ENCODE results near the gene INO80.

The INO80 gene

DNA sequence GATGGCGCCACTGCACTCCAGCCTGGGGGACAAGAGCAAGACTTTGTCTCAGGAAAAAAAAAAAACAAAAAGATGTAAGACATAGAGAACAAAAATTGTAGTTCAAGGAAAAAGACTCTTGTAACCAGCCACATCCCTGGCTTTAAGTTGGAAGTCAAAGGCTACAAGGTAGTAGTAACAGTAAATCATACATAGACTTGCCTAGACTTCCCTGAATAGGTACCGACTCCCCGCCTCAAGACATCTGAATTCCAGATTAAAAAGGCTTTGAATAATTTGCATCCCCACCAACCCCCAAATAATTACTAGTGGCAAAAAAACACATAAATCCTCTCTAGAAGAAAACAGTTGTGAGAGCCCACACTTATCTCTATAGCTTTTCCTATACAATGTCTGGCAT is 55.6 kb downstream of the INO80 start:
- TF ChIP-seq, protein P1, sequence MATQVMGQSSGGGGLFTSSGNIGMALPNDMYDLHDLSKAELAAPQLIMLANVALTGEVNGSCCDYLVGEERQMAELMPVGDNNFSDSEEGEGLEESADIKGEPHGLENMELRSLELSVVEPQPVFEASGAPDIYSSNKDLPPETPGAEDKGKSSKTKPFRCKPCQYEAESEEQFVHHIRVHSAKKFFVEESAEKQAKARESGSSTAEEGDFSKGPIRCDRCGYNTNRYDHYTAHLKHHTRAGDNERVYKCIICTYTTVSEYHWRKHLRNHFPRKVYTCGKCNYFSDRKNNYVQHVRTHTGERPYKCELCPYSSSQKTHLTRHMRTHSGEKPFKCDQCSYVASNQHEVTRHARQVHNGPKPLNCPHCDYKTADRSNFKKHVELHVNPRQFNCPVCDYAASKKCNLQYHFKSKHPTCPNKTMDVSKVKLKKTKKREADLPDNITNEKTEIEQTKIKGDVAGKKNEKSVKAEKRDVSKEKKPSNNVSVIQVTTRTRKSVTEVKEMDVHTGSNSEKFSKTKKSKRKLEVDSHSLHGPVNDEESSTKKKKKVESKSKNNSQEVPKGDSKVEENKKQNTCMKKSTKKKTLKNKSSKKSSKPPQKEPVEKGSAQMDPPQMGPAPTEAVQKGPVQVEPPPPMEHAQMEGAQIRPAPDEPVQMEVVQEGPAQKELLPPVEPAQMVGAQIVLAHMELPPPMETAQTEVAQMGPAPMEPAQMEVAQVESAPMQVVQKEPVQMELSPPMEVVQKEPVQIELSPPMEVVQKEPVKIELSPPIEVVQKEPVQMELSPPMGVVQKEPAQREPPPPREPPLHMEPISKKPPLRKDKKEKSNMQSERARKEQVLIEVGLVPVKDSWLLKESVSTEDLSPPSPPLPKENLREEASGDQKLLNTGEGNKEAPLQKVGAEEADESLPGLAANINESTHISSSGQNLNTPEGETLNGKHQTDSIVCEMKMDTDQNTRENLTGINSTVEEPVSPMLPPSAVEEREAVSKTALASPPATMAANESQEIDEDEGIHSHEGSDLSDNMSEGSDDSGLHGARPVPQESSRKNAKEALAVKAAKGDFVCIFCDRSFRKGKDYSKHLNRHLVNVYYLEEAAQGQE (IDR thresholded peaks at IDR 0.05; ENCODE audit: insufficient read depth in 1 of 2, low read depth in 2 of 2, low read length in 2 of 2), result no peak
- TF ChIP-seq SIN3A (IDR thresholded peaks at IDR 0.05; ENCODE audit: borderline replicate concordance, insufficient read depth, low read length) (no peak), TAF1 (IDR thresholded peaks at IDR 0.05; ENCODE audit: borderline replicate concordance, insufficient read depth, low read length) (no peak), POLR2AphosphoS5 (IDR thresholded peaks at IDR 0.05; ENCODE audit: low read depth, low read length) (no peak), FOXP2 (optimal IDR thresholded peaks at IDR 0.05; ENCODE audit: borderline replicate concordance, extremely low read depth, extremely low read length, insufficient read depth) (no peak)

DNA sequence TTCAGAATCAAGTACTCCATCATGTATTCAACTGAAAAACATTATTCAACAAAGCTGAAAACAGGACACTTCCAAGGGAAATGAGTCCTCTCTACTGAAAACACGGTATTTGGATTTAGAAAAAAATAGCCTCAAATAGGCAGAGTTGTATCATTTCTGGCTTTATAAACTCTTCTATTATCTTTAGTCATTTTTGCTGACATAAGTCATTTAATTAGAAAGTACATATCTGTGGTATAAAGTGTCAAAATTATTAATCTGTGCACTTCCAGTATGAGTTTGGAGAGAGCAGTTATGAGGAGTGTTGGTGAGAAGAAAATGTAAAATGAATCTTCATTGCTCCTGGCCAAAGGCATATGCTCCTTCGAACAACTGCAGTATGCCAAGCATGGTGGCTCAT is 59.3 kb downstream of the INO80 start:
- TF ChIP-seq, protein P1 (IDR thresholded peaks at IDR 0.05; ENCODE audit: insufficient read depth in 1 of 2, low read depth in 2 of 2, low read length in 2 of 2), result no peak
- TF ChIP-seq POLR2AphosphoS5 (IDR thresholded peaks at IDR 0.05; ENCODE audit: low read depth, low read length), result no peak
- no peak for TF ChIP-seq TAF1 (IDR thresholded peaks at IDR 0.05; ENCODE audit: borderline replicate concordance, insufficient read depth, low read length)
- no peak for TF ChIP-seq FOXP2 (optimal IDR thresholded peaks at IDR 0.05; ENCODE audit: borderline replicate concordance, extremely low read depth, extremely low read length, insufficient read depth)
- TF ChIP-seq SIN3A (IDR thresholded peaks at IDR 0.05; ENCODE audit: borderline replicate concordance, insufficient read depth, low read length), result no peak

DNA sequence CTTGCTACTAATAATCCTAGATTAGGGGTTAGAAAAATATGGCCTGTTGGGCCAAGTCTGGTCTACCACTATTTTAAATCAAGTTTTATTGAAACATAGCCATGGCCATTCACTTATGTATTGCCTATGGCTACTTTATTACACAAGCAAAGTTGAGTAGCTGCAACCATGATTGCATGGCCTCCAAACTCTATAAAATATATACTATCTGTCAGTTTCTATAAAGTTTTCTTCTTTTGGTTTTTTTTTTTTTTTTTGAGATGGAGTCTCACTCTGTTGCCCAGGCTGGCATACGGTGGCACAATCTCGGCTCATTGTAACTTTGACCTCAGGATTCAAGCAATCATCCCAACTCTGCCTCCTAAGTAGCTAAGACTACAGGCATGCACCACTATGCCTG is 60.4 kb downstream of the INO80 start:
- TF ChIP-seq FOXP2 (optimal IDR thresholded peaks at IDR 0.05; ENCODE audit: borderline replicate concordance, extremely low read depth, extremely low read length, insufficient read depth) (no peak), SIN3A (IDR thresholded peaks at IDR 0.05; ENCODE audit: borderline replicate concordance, insufficient read depth, low read length) (no peak), POLR2AphosphoS5 (IDR thresholded peaks at IDR 0.05; ENCODE audit: low read depth, low read length) (no peak), TAF1 (IDR thresholded peaks at IDR 0.05; ENCODE audit: borderline replicate concordance, insufficient read depth, low read length) (no peak)
- TF ChIP-seq, protein P1 (IDR thresholded peaks at IDR 0.05; ENCODE audit: insufficient read depth in 1 of 2, low read depth in 2 of 2, low read length in 2 of 2), result no peak

DNA sequence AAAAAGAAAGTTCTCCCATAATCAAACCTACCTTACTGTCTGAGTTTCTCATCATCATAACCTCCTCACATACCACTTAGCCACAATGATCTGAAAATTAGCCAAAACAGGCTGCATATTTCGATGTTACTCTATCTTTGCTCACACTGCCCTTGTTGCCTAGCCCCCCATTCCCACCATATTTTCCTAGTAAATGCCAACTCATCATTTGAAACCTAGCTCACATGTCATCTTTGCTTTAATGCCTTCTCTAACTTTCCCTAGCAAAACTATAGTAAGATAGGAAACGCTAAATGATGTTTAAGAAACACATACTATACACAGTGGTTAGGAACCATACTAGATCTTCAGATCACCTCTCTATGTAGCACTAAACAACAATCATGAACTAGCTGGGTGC is 64.9 kb downstream of the INO80 start:
- no peak for TF ChIP-seq SIN3A (IDR thresholded peaks at IDR 0.05; ENCODE audit: borderline replicate concordance, insufficient read depth, low read length)
- no peak for TF ChIP-seq FOXP2 (optimal IDR thresholded peaks at IDR 0.05; ENCODE audit: borderline replicate concordance, extremely low read depth, extremely low read length, insufficient read depth)
- TF ChIP-seq TAF1 (IDR thresholded peaks at IDR 0.05; ENCODE audit: borderline replicate concordance, insufficient read depth, low read length), result no peak
- no peak for TF ChIP-seq POLR2AphosphoS5 (IDR thresholded peaks at IDR 0.05; ENCODE audit: low read depth, low read length)
- TF ChIP-seq, protein P1 (IDR thresholded peaks at IDR 0.05; ENCODE audit: insufficient read depth in 1 of 2, low read depth in 2 of 2, low read length in 2 of 2), result no peak

DNA sequence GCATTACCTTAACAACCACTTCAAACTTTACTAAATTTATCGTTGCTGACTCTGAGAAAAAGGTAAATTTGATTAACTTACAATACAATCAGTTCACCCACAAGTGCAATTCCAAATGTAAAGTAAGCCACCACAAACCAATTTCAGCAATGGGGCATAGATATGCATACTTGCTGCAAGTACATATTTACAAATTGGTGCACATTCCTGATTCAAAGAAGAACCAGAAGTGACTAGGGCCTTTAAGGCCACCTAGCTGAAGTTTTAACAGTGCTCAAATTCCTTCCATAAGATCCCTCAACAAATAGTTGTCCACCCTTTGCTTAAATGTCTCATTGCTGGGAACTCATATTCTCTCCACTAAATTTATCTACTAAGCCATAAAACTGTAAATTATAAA is 67.2 kb downstream of the INO80 start:
- TF ChIP-seq TAF1 (IDR thresholded peaks at IDR 0.05; ENCODE audit: borderline replicate concordance, insufficient read depth, low read length) (no peak), POLR2AphosphoS5 (IDR thresholded peaks at IDR 0.05; ENCODE audit: low read depth, low read length) (no peak), FOXP2 (optimal IDR thresholded peaks at IDR 0.05; ENCODE audit: borderline replicate concordance, extremely low read depth, extremely low read length, insufficient read depth) (no peak), SIN3A (IDR thresholded peaks at IDR 0.05; ENCODE audit: borderline replicate concordance, insufficient read depth, low read length) (no peak)
- TF ChIP-seq, protein P1 (IDR thresholded peaks at IDR 0.05; ENCODE audit: insufficient read depth in 1 of 2, low read depth in 2 of 2, low read length in 2 of 2), result no peak

All from PFSK-1 (cell line).